Ascending aorta (tissue), 2 donors: ENCODE results near the gene CCNL2. TPM values are rescaled to one million over a fixed set of nuclear protein-coding genes. Genes with fewer than 3 reads are reported as not detected.

Source experiments
- DNase-seq, 2 donors: peaks; one replicate each; pipeline ENCODE4 v3.0.0-alpha.2; 2019; ENCODE audit warnings: low spot score in 2 of 2
- H3K27ac ChIP-seq, 2 donors: fragments of 200-600 bp; sonication (generic); one replicate each; pipeline ENCODE4 v1.5.1; 2016 to 2017; ENCODE audit warnings: mild to moderate bottlenecking in 1 of 2
- H3K27me3 ChIP-seq: fragments of 200-600 bp; sonication (generic); one replicate; pipeline ENCODE4 v1.5.1; 2017
- H3K36me3 ChIP-seq, 2 donors: fragments of 200-600 bp; sonication (generic); one replicate each; pipeline ENCODE4 v1.5.1; 2016
- H3K4me1 ChIP-seq, 2 donors: fragments of 200-600 bp; sonication (generic); one replicate each; pipeline ENCODE4 v1.5.1; 2016 to 2017; ENCODE audit warnings: mild to moderate bottlenecking in 1 of 2
- H3K4me3 ChIP-seq, 2 donors: fragments of 200-600 bp; sonication (generic); one replicate each; pipeline ENCODE4 v1.5.1; 2016 to 2017; ENCODE audit warnings: mild to moderate bottlenecking in 1 of 2
- H3K9me3 ChIP-seq, 2 donors: fragments of 200-600 bp; sonication (generic); one replicate each; pipeline ENCODE4 v1.5.1; 2016
- intact Hi-C: fragments of 100-400 bp; cut with DNase I; formaldehyde crosslinking; loops from one replicate; pipeline ENCODE4 v1.15.1; 2023
- total RNA-seq: library from RNA; depleted of rRNA; stranded (reverse); fragments of >200 nt; gene quantifications from one replicate; pipeline ENCODE4 v1.1.0, GENCODE V29; 2016
- TF ChIP-seq, protein P1 (sequence below), 3 experiments: fragments of 200-600 bp in 2 of 3; fragments of 450-650 bp in 1 of 3; sonication (generic) in 2 of 3; IDR thresholded peaks; one replicate each; pipeline ENCODE4 v1.5.1; 2016 to 2019; ENCODE audit warnings: antibody characterized with exemption in 3 of 3, mild to moderate bottlenecking in 1 of 3, moderate library complexity in 1 of 3

Gene CCNL2
- total RNA-seq, 1 donor from 2014 or later, result 150 TPM

DNA sequence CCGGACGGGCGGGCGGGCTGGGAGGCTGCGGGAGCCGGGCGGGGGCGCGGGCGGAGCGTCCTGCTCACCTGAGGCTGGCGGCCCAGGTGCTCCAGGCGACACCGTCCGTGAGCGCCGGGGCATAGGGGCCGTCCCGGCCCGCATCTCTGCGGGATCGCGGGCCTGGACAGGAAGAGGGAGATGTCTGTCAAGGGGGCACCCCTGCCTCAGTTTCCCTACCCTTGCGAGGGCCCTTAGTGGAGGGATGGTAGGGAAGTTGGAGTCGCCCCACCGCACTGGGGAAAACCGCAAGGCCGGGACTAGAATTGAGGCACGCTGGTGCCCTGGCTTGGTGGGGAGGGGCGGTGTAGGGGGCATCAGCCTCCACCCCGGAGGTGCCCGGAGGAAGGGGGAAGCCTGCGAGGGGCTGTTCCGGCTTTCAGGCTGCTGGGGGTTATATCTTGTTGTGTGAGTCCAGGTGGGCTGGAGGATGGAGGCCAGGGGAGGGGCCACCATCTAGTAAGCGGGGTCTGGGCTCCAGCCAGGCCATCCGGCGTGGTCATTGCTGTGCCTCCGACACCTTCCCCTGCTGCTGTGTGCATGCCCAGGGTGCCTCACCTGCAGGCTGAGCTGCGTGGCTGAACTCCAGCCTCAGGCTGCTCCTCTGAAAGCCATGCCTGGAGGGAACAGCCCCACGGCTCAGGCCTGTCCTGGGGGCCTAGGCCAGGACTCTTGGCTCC, 36.9 kb upstream of the CCNL2 start:
- H3K4me3 ChIP-seq, result peak overlapping the region; percentile 38 to 53
- no peak overlapping the region for H3K27ac ChIP-seq
- DNase-seq, result no peak
- peaks cover 12 to 23% of the 10 kb centered on the region in 2 donors for H3K4me1 ChIP-seq
- TF ChIP-seq, protein P1, sequence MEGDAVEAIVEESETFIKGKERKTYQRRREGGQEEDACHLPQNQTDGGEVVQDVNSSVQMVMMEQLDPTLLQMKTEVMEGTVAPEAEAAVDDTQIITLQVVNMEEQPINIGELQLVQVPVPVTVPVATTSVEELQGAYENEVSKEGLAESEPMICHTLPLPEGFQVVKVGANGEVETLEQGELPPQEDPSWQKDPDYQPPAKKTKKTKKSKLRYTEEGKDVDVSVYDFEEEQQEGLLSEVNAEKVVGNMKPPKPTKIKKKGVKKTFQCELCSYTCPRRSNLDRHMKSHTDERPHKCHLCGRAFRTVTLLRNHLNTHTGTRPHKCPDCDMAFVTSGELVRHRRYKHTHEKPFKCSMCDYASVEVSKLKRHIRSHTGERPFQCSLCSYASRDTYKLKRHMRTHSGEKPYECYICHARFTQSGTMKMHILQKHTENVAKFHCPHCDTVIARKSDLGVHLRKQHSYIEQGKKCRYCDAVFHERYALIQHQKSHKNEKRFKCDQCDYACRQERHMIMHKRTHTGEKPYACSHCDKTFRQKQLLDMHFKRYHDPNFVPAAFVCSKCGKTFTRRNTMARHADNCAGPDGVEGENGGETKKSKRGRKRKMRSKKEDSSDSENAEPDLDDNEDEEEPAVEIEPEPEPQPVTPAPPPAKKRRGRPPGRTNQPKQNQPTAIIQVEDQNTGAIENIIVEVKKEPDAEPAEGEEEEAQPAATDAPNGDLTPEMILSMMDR (IDR thresholded peaks at IDR 0.05), result no peak
- no peaks in the 10 kb centered on the region for H3K9me3 ChIP-seq
- no peaks in the 10 kb centered on the region for H3K36me3 ChIP-seq
- intact Hi-C loops, result no loop called here
- peaks cover 3% of the 10 kb centered on the region for H3K27me3 ChIP-seq

DNA sequence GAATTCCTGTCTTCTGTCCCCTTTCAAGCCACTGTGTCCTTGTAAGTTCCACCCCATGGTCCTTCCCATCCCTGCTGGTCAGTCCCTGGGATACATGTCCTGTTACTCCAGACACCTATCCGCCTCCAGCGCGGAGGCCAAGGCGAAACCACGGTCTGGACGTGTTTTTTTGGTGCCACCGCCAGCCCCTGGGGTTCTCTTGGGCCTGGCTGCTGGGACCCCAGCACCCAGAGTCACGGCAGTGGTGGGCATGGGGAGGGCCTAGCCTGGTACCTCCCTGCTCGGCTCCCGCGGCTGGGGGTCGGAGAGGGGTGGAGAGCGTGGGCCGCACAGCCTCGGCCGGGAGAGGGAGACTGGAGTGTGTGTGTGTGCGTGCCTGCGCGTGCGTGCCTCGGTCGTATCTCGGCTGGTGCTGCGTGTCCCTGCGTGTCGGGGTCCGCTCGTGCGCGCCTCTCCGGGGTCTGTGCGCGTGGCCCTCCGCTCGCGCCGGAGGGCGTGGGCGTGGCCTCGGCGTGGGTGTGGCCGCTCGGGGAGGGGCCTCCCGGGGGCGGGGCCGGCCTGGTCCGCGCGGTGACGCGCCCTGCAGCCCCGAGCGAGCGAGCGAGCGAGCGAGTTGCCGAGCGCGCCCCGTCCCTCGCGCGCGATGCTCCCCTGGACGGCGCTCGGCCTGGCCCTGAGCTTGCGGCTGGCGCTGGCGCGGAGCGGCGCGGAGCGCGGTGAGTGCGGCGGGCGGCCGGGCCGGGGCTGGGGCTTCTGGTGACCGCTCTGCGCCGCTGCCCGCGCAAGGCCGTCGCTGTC, 36.2 kb upstream of the CCNL2 start, which contains the start of gene VWA1:
Gene VWA1, plus strand, starts transcription at position 585 of the 798 bp plus-strand sequence. Its CDS starts 59 bp downstream, at position 644.
- TF ChIP-seq, protein P1 (IDR thresholded peaks at IDR 0.05), result no peak
- DNase-seq, result no peak
- Histone ChIP-seq H3K27ac (peak within 1 kb of the TSS; percentile 81 to 82), H3K27me3 (peaks cover 3% of the 10 kb centered on the region), H3K4me1 (peaks cover 15 to 31% of the 10 kb centered on the region in 2 donors), H3K9me3 (no peaks in the 10 kb centered on the region), H3K36me3 (no peaks in the 10 kb centered on the region), H3K4me3 (peak within 1 kb of the TSS; percentile 38 to 53)
- intact Hi-C loops, result no loop called here

DNA sequence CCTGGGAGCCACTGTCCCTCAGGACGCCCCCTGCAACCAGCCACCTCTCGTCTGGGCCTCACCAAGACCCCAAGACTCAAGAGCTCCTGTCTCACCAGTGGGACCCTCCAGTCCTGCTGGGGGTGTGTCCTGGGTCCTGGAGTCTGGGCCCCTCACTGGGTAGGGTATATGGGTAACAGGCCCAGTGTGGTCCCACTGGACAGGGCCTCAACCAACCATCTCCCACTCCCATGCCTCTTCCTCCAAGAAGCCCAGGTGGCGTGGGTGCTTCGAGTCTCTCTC, 35.6 kb upstream of the CCNL2 start:
- TF ChIP-seq, protein P1 (IDR thresholded peaks at IDR 0.05), result no peak
- Histone ChIP-seq H3K27ac (peak overlapping the region; percentile 81 to 82), H3K36me3 (no peaks in the 10 kb centered on the region), H3K4me3 (peak overlapping the region in 1 of 2 donors; percentile 34), H3K27me3 (peaks cover 3% of the 10 kb centered on the region), H3K4me1 (peaks cover 15 to 34% of the 10 kb centered on the region in 2 donors), H3K9me3 (no peaks in the 10 kb centered on the region)
- intact Hi-C loops, result no loop called here
- DNase-seq, result no peak

DNA sequence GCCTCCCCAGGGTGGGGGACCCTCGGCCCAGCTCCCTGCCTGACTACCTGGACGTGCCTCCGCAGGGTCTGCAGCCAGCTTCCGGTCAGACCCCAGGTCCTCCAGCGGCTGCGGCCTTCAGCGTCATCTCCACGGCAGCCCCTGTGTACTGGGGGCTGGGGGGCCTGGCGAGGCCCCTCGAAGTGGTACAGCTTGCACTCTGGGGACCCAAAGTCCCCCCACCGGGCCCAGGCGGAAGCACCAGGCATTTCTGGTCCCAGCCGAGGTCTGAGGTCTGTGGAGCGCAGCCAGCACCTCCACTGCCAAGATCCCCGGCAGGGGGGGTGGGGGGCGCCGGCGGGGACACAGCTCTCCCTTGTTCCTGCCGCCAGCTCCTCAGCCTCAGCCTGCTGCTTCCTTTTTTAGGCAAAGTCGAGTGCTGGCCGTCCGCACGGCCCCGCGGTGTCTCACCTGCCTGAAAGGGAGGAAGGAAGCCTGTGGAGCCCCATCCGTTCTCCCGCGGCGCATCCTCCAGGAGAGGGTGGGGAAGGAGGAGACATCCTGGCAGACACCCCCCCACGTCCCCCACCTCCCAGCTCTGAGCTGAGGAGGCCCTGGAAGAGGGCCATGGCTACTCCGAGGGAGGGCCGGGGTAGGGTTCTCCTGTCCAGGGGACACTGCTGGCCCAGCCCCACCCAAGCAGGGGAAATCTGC, 35.1 kb upstream of the CCNL2 start:
- intact Hi-C loops, result no loop called here
- H3K4me3 ChIP-seq, result peak overlapping the region in 1 of 2 donors; percentile 34
- peak overlapping the region; percentile 81 to 82 for H3K27ac ChIP-seq

DNA sequence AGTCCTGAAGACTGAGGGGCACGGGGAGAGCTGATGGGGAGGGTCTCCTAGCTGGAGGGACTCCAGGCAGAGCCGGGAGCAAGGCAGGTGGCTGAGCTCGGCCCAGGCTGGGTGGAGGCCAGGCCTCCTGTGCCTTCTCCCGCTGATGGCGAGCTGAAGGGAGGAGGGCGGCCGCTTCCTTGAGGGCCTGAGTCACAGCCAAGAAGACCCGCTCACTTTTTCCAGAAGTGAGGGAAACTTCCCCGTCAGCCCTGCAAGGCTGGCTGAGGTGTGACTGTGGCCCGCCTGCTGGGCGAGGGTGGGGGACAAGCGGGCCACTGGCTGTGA, 34.6 kb upstream of the CCNL2 start:
- Histone ChIP-seq H3K9me3 (no peaks in the 10 kb centered on the region), H3K27me3 (peaks cover 3% of the 10 kb centered on the region), H3K4me1 (peaks cover 15 to 34% of the 10 kb centered on the region in 2 donors), H3K4me3 (peak overlapping the region in 1 of 2 donors; percentile 34), H3K36me3 (no peaks in the 10 kb centered on the region), H3K27ac (peak overlapping the region; percentile 81 to 82)
- intact Hi-C loops, result no loop called here
- TF ChIP-seq, protein P1 (IDR thresholded peaks at IDR 0.05), result no peak
- no peak for DNase-seq

More for the DNA sequence above, 35.1 kb upstream of the CCNL2 start:
- Histone ChIP-seq H3K4me1 (peaks cover 15 to 34% of the 10 kb centered on the region in 2 donors), H3K27me3 (peaks cover 3% of the 10 kb centered on the region), H3K9me3 (no peaks in the 10 kb centered on the region), H3K36me3 (no peaks in the 10 kb centered on the region)
- TF ChIP-seq, protein P1 (IDR thresholded peaks at IDR 0.05), result no peak
- no peak for DNase-seq
